HEK293T (cell line): ENCODE measurements around the gene TNS2.

Experiments used
- CTCF ChIA-PET: fragments of 350-600 bp; formaldehyde crosslinking; extraction: SDS; loops from one replicate; lab custom pipeline; 2021; ENCODE audit warnings: antibody characterized with exemption, inconsistent platforms; lab: Yijun Ruan, JAX
- POLR2A ChIA-PET: fragments of 350-600 bp; formaldehyde crosslinking; extraction: SDS; loops from one replicate; lab custom pipeline; 2020; ENCODE audit warnings: antibody characterized with exemption, inconsistent platforms; lab: Yijun Ruan, JAX
- DNase-seq: peaks from one replicate; pipeline ENCODE4 v3.0.0; 2012; ENCODE audit warnings: mixed read lengths; ENCODE audit errors: extremely low spot score
- ARNT ChIP-seq: fragments of 450-650 bp; IDR thresholded peaks from 2 replicates; pipeline ENCODE4 v1.6.1; 2017; ENCODE audit warnings: mild to moderate bottlenecking
- BHLHE40 ChIP-seq: fragments of 450-650 bp; IDR thresholded peaks from 2 replicates; pipeline ENCODE4 v1.6.1; 2016; ENCODE audit warnings: mild to moderate bottlenecking, moderate library complexity, borderline replicate concordance
- CTBP1 ChIP-seq: fragments of 450-650 bp; IDR thresholded peaks from 2 replicates; pipeline ENCODE4 v1.6.1; 2016; ENCODE audit warnings: borderline replicate concordance
- ELF4 ChIP-seq: fragments of 450-650 bp; IDR thresholded peaks from 2 replicates; pipeline ENCODE4 v1.6.1; 2017; ENCODE audit warnings: antibody characterized with exemption
- FOXA1 ChIP-seq: fragments of 450-650 bp; IDR thresholded peaks from 2 replicates; pipeline ENCODE4 v1.6.1; 2016; ENCODE audit warnings: mild to moderate bottlenecking
- FOXK2 ChIP-seq: fragments of 450-650 bp; IDR thresholded peaks from 2 replicates; pipeline ENCODE4 v1.6.1; 2016; ENCODE audit warnings: mild to moderate bottlenecking
- FOXM1 ChIP-seq: fragments of 450-650 bp; IDR thresholded peaks from 2 replicates; pipeline ENCODE4 v1.6.1; 2017; ENCODE audit warnings: mild to moderate bottlenecking, borderline replicate concordance
- HDGF ChIP-seq: fragments of 450-650 bp; IDR thresholded peaks from 2 replicates; pipeline ENCODE4 v1.6.1; 2017; ENCODE audit warnings: antibody characterized with exemption, borderline replicate concordance
- L3MBTL2 ChIP-seq: fragments of 450-650 bp; conservative IDR thresholded peaks from 2 replicates; pipeline ENCODE4 v1.6.1; 2016; ENCODE audit warnings: mild to moderate bottlenecking
- LEF1 ChIP-seq: fragments of 450-650 bp; IDR thresholded peaks from 2 replicates; pipeline ENCODE4 v1.6.1; 2017; ENCODE audit warnings: mild to moderate bottlenecking, borderline replicate concordance
- NFRKB ChIP-seq: fragments of 450-650 bp; IDR thresholded peaks from 2 replicates; pipeline ENCODE4 v1.6.1; 2016; ENCODE audit warnings: mild to moderate bottlenecking, moderate library complexity
- SP1 ChIP-seq: fragments of 450-650 bp; IDR thresholded peaks from 2 replicates; pipeline ENCODE4 v1.6.1; 2017
- SUZ12 ChIP-seq: fragments of 450-650 bp; IDR thresholded peaks from 2 replicates; pipeline ENCODE4 v1.6.1; 2016; ENCODE audit warnings: mild to moderate bottlenecking
- TARDBP ChIP-seq: fragments of 450-650 bp; IDR thresholded peaks from 2 replicates; pipeline ENCODE4 v1.6.1; 2016
- ZNF384 ChIP-seq: fragments of 450-650 bp; IDR thresholded peaks from 2 replicates; pipeline ENCODE4 v1.6.1; 2016
- TF ChIP-seq, protein P1 (sequence below): fragments of 450-650 bp; IDR thresholded peaks from 2 replicates; pipeline ENCODE4 v1.6.1; 2016

TNS2 gene

DNA sequence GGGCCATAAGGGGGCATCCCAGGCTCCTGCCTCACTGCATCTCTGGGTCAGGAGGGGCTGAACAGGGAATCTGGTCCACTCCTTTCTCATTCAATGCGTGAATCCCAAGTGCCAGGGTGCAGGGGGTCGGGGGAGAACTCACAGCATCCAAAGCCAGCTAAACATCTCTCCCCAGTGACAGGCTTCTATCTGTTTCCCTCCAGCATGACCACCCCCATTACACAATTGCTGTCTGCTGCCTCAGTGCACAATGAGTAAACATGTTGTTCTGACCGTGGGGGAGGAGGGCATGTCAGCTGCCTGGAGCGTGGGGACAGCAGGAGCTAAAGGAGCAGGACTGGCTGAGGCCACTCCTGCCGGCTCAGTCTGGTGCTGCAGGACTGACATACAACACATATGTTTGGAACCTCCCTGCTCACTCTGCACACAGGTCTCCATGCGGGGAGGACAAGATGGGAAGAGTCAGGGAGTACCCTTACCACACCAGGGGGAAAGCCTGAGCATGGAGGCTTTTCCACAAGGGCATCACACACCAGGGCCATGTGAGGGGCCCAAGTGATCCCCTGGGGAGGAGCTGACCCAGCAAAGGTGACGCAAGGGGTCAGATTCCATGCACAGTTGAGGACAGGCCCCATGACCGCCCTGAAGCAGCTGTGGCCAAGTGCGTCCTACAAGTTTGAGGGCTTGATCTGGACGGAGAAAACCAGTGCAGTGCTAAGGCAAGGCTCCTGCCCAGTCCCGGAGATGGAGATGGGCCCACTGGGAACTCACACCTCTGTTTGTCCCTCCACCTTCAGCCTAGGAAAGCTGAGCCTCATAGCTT is 1.4 kb downstream of the TNS2 start:
- DNase-seq, result no peak
- CTCF ChIA-PET, result interaction anchor here (1.0 kb wide), 1 partner anchor 14 kb away, joined by 4 read pairs; no protein-coding TSS in a partner anchor

DNA sequence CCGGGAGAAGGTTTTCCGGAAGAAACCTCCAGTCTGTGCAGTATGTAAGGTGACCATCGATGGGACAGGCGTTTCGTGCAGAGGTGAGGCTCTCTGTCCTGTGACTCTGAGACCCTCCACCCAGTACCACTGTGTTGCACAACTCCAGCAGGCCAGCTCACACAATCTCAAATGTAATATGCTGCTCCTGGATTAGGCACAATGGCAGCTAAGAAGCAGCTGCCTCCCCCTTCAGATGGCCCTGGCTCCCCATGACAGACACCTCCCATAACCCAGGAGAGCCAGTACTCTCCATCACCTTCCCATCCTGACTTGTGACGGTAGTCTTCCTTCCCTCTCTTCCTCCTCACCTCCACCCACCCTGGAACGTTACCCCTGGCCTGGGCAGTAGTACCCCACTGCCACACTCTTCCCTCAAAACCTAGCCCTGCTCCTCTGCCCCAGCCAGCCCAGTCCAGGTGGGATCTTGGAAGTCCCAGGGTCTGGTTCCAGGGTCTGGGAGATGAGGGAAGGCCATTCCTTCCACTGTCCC is 2.1 kb downstream of the TNS2 start:
- CTCF ChIA-PET, result interaction anchor here (1.0 kb wide), 1 partner anchor 13 kb away, joined by 4 read pairs; no protein-coding TSS in a partner anchor
- DNase-seq, result no peak
- POLR2A ChIA-PET, result interaction anchor here (1.5 to 1.8 kb wide), 3 partner anchors 27 to 128 kb away, joined by 3 to 12 read pairs (median 7); partner anchors contain the start of genes EIF4B, SPRYD3 and ZNF740
- no peak for TF ChIP-seq TARDBP
- no peak for TF ChIP-seq SUZ12
- TF ChIP-seq ZNF384, result no peak
- no peak for TF ChIP-seq LEF1
- TF ChIP-seq HDGF, result no peak
- TF ChIP-seq BHLHE40, result no peak
- no peak for TF ChIP-seq CTBP1
- no peak for TF ChIP-seq FOXK2
- TF ChIP-seq NFRKB, result no peak
- no peak for TF ChIP-seq FOXM1

More for the DNA sequence above, 1.4 kb downstream of the TNS2 start:
- TF ChIP-seq HDGF (no peak), TARDBP (no peak), ZNF384 (no peak), NFRKB (no peak), ELF4 (no peak), SP1 (no peak), FOXA1 (no peak), FOXM1 (no peak), SUZ12 (no peak), ARNT (no peak), LEF1 (no peak), BHLHE40 (no peak)
- TF ChIP-seq, protein P1, sequence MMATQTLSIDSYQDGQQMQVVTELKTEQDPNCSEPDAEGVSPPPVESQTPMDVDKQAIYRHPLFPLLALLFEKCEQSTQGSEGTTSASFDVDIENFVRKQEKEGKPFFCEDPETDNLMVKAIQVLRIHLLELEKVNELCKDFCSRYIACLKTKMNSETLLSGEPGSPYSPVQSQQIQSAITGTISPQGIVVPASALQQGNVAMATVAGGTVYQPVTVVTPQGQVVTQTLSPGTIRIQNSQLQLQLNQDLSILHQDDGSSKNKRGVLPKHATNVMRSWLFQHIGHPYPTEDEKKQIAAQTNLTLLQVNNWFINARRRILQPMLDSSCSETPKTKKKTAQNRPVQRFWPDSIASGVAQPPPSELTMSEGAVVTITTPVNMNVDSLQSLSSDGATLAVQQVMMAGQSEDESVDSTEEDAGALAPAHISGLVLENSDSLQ, result no peak
- POLR2A ChIA-PET, result interaction anchor here (1.5 to 1.8 kb wide), 3 partner anchors 28 to 129 kb away, joined by 3 to 12 read pairs (median 7); partner anchors contain the start of genes EIF4B, SPRYD3 and ZNF740

DNA sequence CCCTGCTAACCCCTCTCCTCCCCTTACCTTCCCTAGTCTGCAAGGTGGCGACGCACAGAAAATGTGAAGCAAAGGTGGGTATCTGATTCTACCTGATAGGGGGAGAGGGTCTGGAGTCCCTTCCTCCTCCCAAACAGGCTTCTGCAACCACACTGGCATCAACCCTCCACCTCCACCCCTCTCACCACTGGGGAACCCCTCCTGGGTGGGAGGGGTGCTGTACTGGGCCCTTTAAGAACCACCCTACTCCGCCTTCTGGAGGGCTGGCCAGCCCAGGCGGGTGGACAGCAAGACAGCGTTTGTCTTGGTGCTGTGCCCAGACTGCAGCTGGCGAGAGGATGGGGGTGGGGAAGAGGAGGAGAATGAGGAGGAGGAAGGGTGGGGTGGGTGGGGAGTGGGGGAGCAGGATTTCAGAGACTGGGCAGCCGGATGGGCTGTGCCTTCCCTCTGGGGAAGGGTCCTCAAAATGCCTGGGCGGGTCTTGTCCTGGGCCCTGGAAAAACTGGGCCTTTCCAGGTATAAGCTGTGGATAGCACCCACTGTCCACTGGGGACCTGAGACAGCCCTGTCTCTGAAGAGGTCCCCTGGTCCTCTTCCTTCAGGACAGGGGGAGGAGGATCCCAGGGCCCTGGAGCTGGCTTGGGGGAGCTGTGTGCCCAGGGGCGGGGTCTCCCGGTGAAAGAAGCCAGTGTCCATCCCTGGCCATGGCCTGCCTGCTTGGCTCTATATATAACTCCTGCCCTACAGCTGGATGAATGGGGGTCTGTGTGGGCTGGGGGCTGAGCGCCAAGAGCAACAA is 2.8 kb downstream of the TNS2 start:
- POLR2A ChIA-PET, result interaction anchor here (0.6 to 1.8 kb wide), 3 partner anchors 27 to 128 kb away, joined by 3 to 12 read pairs (median 3); partner anchors contain the start of genes SPRYD3 and ZNF740
- TF ChIP-seq CTBP1, result no peak
- CTCF ChIA-PET, result interaction anchor here (1.0 to 6.0 kb wide), 2 partner anchors 9 to 14 kb away, joined by 3 to 46 read pairs; no protein-coding TSS in a partner anchor
- no peak for DNase-seq

DNA sequence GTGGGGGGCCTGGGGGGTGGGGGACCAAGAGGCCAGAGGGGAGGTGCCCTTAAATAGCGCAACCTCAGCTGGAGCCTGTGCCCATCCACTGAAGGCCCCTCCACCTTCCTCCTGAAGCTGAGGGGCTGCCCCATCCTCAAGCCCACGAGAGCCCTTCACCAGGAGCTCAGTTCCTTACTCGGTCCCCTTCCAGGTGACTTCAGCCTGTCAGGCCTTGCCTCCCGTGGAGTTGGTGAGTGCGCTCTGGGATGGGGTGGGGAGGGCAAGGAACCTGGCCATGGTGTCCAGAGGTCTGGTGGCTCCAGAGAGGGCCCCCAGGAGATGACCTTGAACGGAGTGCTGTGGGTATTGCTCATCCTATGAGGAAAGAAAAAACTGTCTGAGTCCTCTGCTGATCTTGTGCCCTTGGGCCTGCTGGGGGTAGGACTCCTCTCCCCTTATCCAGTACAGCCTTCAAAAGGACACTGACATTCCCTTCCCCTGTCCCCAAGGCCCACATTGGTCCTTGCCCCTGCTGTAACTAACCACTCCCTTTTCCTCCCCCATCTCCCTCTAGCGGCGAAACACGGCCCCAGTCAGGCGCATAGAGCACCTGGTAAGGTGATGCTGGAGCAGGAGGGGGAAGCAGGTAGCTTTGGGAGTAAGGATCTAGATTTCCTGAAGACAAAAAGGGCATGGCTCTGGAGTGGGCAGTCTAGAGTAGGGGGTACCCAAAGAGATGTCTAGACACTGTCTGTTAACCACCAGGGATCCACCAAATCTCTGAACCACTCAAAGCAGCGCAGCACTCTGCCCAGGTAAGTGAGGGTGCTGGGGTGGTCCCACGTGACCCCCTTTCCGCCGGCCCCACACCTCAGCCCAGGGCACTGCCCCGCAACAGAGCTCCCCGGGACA is 3.6 kb downstream of the TNS2 start:
- no peak for DNase-seq
- ChIA-PET CTCF (interaction anchor here (0.7 to 6.0 kb wide), 3 partner anchors 9 to 14 kb away, joined by 3 to 46 read pairs (median 3); no protein-coding TSS in a partner anchor), POLR2A (interaction anchor here (0.6 to 2.0 kb wide), 3 partner anchors 26 to 47 kb away, joined by 3 to 7 read pairs (median 6); partner anchors contain the start of genes EIF4B and SPRYD3)
- TF ChIP-seq TARDBP (no peak), ELF4 (no peak), SUZ12 (no peak), ARNT (no peak), FOXM1 (no peak), FOXK2 (no peak), ZNF384 (no peak), FOXA1 (no peak), HDGF (no peak), LEF1 (no peak), BHLHE40 (no peak), NFRKB (no peak), CTBP1 (no peak), SP1 (no peak), L3MBTL2 (no peak)
- TF ChIP-seq, protein P1, result no peak

DNA sequence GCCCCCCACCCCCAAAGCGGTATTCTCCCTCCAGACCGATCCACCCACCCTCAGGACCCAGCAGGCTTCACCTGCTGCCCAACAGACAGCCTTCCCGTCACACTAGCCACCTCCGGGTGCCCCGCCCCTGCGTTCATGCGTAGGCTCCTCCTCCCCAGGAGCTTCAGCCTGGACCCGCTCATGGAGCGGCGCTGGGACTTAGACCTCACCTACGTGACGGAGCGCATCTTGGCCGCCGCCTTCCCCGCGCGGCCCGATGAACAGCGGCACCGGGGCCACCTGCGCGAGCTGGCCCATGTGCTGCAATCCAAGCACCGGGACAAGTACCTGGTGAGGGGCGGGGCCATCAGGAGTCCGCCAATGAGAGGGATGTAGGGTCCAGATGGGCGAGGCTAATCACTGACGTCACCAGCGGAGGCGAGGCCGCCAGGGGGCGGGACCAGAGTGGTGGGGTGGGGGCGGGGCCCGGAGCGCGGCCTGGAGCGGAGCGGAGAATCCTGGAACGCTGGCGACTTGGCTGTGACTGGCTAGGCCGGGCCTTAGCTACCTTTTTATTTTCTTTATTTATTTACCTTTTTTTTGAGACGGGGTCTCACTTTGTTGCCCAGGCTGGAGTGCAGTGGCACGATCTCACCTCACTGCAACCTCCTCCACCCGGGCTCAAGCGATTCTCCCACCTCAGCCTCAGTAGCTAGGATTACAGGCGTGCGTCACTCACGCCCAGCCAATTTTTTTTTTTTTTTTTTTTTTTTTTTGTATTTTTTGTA is 4.4 kb downstream of the TNS2 start:
- peak; percentile 95 for DNase-seq
- TF ChIP-seq, protein P1, result peak; percentile 87
- TF ChIP-seq HDGF, result no peak
- POLR2A ChIA-PET, result interaction anchor here (0.7 to 2.1 kb wide), 7 partner anchors 10 to 126 kb away, joined by 3 to 8 read pairs (median 6); partner anchors contain the start of genes CSAD, EIF4B, SPRYD3 and ZNF740
- CTCF ChIA-PET, result interaction anchor here (0.6 to 6.0 kb wide), 4 partner anchors 12 to 195 kb away, joined by 3 to 46 read pairs (median 4); no protein-coding TSS in a partner anchor
